ENCODE measurements around the gene MACROD2.

The MACROD2 gene

GRCh38 chr20:15619816-15620215 is 1624.5 kb downstream of the MACROD2 start:
- Mint-ChIP-seq H3K27me3 (no peaks in the 10 kb centered on the region), H3K4me1 (ENCODE audit: low read depth) (no peaks in the 10 kb centered on the region), H3K36me3 (ENCODE audit: low read depth) (no peaks in the 10 kb centered on the region), H3K4me3 (no peak overlapping the region), H3K27ac (no peak overlapping the region), H3K9me3 (peaks cover 8% of the 10 kb centered on the region)

GRCh38 chr20:15622368-15622767 is 1627.1 kb downstream of the MACROD2 start:
- no peak overlapping the region for H3K27ac Mint-ChIP-seq
- peaks cover 3% of the 10 kb centered on the region for H3K27me3 Mint-ChIP-seq
- H3K36me3 Mint-ChIP-seq (ENCODE audit: low read depth), result no peaks in the 10 kb centered on the region
- peaks cover 10% of the 10 kb centered on the region for H3K9me3 Mint-ChIP-seq
- H3K4me1 Mint-ChIP-seq (ENCODE audit: low read depth), result no peaks in the 10 kb centered on the region
- no peak overlapping the region for H3K4me3 Mint-ChIP-seq

- Mint-ChIP-seq H3K36me3 (ENCODE audit: low read depth) (no peaks in the 10 kb centered on the region), H3K27me3 (peaks cover 3% of the 10 kb centered on the region), H3K4me1 (ENCODE audit: low read depth) (no peaks in the 10 kb centered on the region), H3K27ac (no peak overlapping the region), H3K4me3 (no peak overlapping the region), H3K9me3 (peaks cover 10% of the 10 kb centered on the region)
These were observed 1627.9 kb downstream of the MACROD2 start for GRCh38 chr20:15623215-15623614.

- Mint-ChIP-seq H3K4me3 (no peak overlapping the region), H3K36me3 (ENCODE audit: low read depth) (no peaks in the 10 kb centered on the region), H3K27ac (no peak overlapping the region), H3K27me3 (peaks cover 4% of the 10 kb centered on the region), H3K4me1 (ENCODE audit: low read depth) (no peaks in the 10 kb centered on the region), H3K9me3 (peaks cover 12% of the 10 kb centered on the region)
These were observed 1630.7 kb downstream of the MACROD2 start for GRCh38 chr20:15625981-15626380.

- H3K27me3 Mint-ChIP-seq, result peaks cover 6% of the 10 kb centered on the region
- no peak overlapping the region for H3K27ac Mint-ChIP-seq
- peaks cover 15% of the 10 kb centered on the region for H3K9me3 Mint-ChIP-seq
- H3K4me1 Mint-ChIP-seq (ENCODE audit: low read depth), result no peaks in the 10 kb centered on the region
- H3K36me3 Mint-ChIP-seq (ENCODE audit: low read depth), result no peaks in the 10 kb centered on the region
- no peak overlapping the region for H3K4me3 Mint-ChIP-seq
These were observed 1631.8 kb downstream of the MACROD2 start for GRCh38 chr20:15627089-15627488.

GRCh38 chr20:15627501-15627903 is 1632.2 kb downstream of the MACROD2 start:
- Mint-ChIP-seq H3K36me3 (ENCODE audit: low read depth) (no peaks in the 10 kb centered on the region), H3K9me3 (peaks cover 15% of the 10 kb centered on the region), H3K27ac (no peak overlapping the region), H3K4me1 (ENCODE audit: low read depth) (no peaks in the 10 kb centered on the region), H3K27me3 (peaks cover 6% of the 10 kb centered on the region), H3K4me3 (no peak overlapping the region)

GRCh38 chr20:15628851-15629353 is 1633.6 kb downstream of the MACROD2 start:
- peaks cover 6% of the 10 kb centered on the region for H3K27me3 Mint-ChIP-seq
- no peaks in the 10 kb centered on the region for H3K36me3 Mint-ChIP-seq (ENCODE audit: low read depth)
- no peaks in the 10 kb centered on the region for H3K4me1 Mint-ChIP-seq (ENCODE audit: low read depth)
- H3K9me3 Mint-ChIP-seq, result peaks cover 15% of the 10 kb centered on the region
- H3K4me3 Mint-ChIP-seq, result no peak overlapping the region
- H3K27ac Mint-ChIP-seq, result no peak overlapping the region

- Mint-ChIP-seq H3K27me3 (peaks cover 6% of the 10 kb centered on the region), H3K4me1 (ENCODE audit: low read depth) (no peaks in the 10 kb centered on the region), H3K4me3 (no peak overlapping the region), H3K36me3 (ENCODE audit: low read depth) (no peaks in the 10 kb centered on the region), H3K27ac (no peak overlapping the region), H3K9me3 (peaks cover 10% of the 10 kb centered on the region)
These were observed 1635.0 kb downstream of the MACROD2 start for GRCh38 chr20:15630360-15630759.

GRCh38 chr20:15632680-15633079 is 1637.4 kb downstream of the MACROD2 start:
- Mint-ChIP-seq H3K9me3 (peaks cover 10% of the 10 kb centered on the region), H3K4me3 (no peak overlapping the region), H3K4me1 (ENCODE audit: low read depth) (no peaks in the 10 kb centered on the region), H3K27ac (no peak overlapping the region), H3K36me3 (ENCODE audit: low read depth) (no peaks in the 10 kb centered on the region), H3K27me3 (peaks cover 3% of the 10 kb centered on the region)

- H3K36me3 Mint-ChIP-seq (ENCODE audit: low read depth), result no peaks in the 10 kb centered on the region
- H3K27ac Mint-ChIP-seq, result no peak overlapping the region
- H3K9me3 Mint-ChIP-seq, result peaks cover 10% of the 10 kb centered on the region
- no peaks in the 10 kb centered on the region for H3K4me1 Mint-ChIP-seq (ENCODE audit: low read depth)
- H3K4me3 Mint-ChIP-seq, result no peak overlapping the region
- peaks cover 3% of the 10 kb centered on the region for H3K27me3 Mint-ChIP-seq
These were observed 1638.8 kb downstream of the MACROD2 start for GRCh38 chr20:15634102-15634501.

- no peaks in the 10 kb centered on the region for H3K27me3 Mint-ChIP-seq
- no peak overlapping the region for H3K4me3 Mint-ChIP-seq
- H3K4me1 Mint-ChIP-seq (ENCODE audit: low read depth), result no peaks in the 10 kb centered on the region
- no peaks in the 10 kb centered on the region for H3K36me3 Mint-ChIP-seq (ENCODE audit: low read depth)
- peaks cover 9% of the 10 kb centered on the region for H3K9me3 Mint-ChIP-seq
- no peak overlapping the region for H3K27ac Mint-ChIP-seq
These were observed 1642.2 kb downstream of the MACROD2 start for GRCh38 chr20:15637546-15637945.

GRCh38 chr20:15637950-15638754 is 1642.8 kb downstream of the MACROD2 start:
- no peaks in the 10 kb centered on the region for H3K27me3 Mint-ChIP-seq
- H3K36me3 Mint-ChIP-seq (ENCODE audit: low read depth), result no peaks in the 10 kb centered on the region
- H3K4me3 Mint-ChIP-seq, result no peak overlapping the region
- no peak overlapping the region for H3K27ac Mint-ChIP-seq
- no peaks in the 10 kb centered on the region for H3K4me1 Mint-ChIP-seq (ENCODE audit: low read depth)
- H3K9me3 Mint-ChIP-seq, result peaks cover 10% of the 10 kb centered on the region

GRCh38 chr20:15638816-15639215 is 1643.5 kb downstream of the MACROD2 start:
- Mint-ChIP-seq H3K27me3 (no peaks in the 10 kb centered on the region), H3K36me3 (ENCODE audit: low read depth) (no peaks in the 10 kb centered on the region), H3K27ac (no peak overlapping the region), H3K4me1 (ENCODE audit: low read depth) (no peaks in the 10 kb centered on the region), H3K9me3 (peaks cover 13% of the 10 kb centered on the region), H3K4me3 (no peak overlapping the region)

- Mint-ChIP-seq H3K36me3 (ENCODE audit: low read depth) (no peaks in the 10 kb centered on the region), H3K4me3 (no peak overlapping the region), H3K4me1 (ENCODE audit: low read depth) (no peaks in the 10 kb centered on the region), H3K9me3 (peaks cover 13% of the 10 kb centered on the region), H3K27me3 (no peaks in the 10 kb centered on the region), H3K27ac (peak overlapping the region; percentile 32)
These were observed 1644.5 kb downstream of the MACROD2 start for GRCh38 chr20:15639839-15640238.

- no peaks in the 10 kb centered on the region for H3K27me3 Mint-ChIP-seq
- peaks cover 17% of the 10 kb centered on the region for H3K9me3 Mint-ChIP-seq
- H3K27ac Mint-ChIP-seq, result no peak overlapping the region
- H3K36me3 Mint-ChIP-seq (ENCODE audit: low read depth), result no peaks in the 10 kb centered on the region
- H3K4me3 Mint-ChIP-seq, result no peak overlapping the region
- no peaks in the 10 kb centered on the region for H3K4me1 Mint-ChIP-seq (ENCODE audit: low read depth)
These were observed 1646.8 kb downstream of the MACROD2 start for GRCh38 chr20:15642109-15642508.

GRCh38 chr20:15642676-15643075 is 1647.4 kb downstream of the MACROD2 start:
- Mint-ChIP-seq H3K27ac (no peak overlapping the region), H3K9me3 (peaks cover 17% of the 10 kb centered on the region), H3K4me3 (no peak overlapping the region), H3K4me1 (ENCODE audit: low read depth) (no peaks in the 10 kb centered on the region), H3K36me3 (ENCODE audit: low read depth) (no peaks in the 10 kb centered on the region), H3K27me3 (no peaks in the 10 kb centered on the region)
